Left renal pelvis (tissue), 4 donors: ENCODE data around the gene MYOF. TPM values are rescaled to one million over a fixed set of nuclear protein-coding genes. Genes with fewer than 3 reads are reported as not detected.
A peak's percentile ranks its signal among the peaks of the same experiment; 100 is the strongest.

ENCODE experiments used
- DNase-seq, 4 donors: peaks; one replicate each; pipeline ENCODE4 v3.0.0-alpha.2; 2013; ENCODE audit warnings: low read depth in 4 of 4, low spot score in 3 of 4
- polyA plus RNA-seq, 4 donors: library from polyadenylated mRNA; unstranded; fragments of 120-200 nt; gene quantifications; one replicate each; pipeline ENCODE4 v1.2.1, GENCODE V29; 2013; ENCODE audit not compliant: insufficient read length in 4 of 4

The MYOF gene, protein sequence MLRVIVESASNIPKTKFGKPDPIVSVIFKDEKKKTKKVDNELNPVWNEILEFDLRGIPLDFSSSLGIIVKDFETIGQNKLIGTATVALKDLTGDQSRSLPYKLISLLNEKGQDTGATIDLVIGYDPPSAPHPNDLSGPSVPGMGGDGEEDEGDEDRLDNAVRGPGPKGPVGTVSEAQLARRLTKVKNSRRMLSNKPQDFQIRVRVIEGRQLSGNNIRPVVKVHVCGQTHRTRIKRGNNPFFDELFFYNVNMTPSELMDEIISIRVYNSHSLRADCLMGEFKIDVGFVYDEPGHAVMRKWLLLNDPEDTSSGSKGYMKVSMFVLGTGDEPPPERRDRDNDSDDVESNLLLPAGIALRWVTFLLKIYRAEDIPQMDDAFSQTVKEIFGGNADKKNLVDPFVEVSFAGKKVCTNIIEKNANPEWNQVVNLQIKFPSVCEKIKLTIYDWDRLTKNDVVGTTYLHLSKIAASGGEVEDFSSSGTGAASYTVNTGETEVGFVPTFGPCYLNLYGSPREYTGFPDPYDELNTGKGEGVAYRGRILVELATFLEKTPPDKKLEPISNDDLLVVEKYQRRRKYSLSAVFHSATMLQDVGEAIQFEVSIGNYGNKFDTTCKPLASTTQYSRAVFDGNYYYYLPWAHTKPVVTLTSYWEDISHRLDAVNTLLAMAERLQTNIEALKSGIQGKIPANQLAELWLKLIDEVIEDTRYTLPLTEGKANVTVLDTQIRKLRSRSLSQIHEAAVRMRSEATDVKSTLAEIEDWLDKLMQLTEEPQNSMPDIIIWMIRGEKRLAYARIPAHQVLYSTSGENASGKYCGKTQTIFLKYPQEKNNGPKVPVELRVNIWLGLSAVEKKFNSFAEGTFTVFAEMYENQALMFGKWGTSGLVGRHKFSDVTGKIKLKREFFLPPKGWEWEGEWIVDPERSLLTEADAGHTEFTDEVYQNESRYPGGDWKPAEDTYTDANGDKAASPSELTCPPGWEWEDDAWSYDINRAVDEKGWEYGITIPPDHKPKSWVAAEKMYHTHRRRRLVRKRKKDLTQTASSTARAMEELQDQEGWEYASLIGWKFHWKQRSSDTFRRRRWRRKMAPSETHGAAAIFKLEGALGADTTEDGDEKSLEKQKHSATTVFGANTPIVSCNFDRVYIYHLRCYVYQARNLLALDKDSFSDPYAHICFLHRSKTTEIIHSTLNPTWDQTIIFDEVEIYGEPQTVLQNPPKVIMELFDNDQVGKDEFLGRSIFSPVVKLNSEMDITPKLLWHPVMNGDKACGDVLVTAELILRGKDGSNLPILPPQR (N-terminal part only)
- 10 to 100 TPM; 31.7 to 45.8 (median 36.8) TPM for polyA plus RNA-seq

- peak in 1 of 4 donors; percentile 73 for DNase-seq
Observed at GRCh38 chr10:93482145-93482834, at the start of gene MYOF. MYOF (minus strand) TSS chr10:93482334; CDS start chr10:93482194, 140 bp downstream.

DNA sequence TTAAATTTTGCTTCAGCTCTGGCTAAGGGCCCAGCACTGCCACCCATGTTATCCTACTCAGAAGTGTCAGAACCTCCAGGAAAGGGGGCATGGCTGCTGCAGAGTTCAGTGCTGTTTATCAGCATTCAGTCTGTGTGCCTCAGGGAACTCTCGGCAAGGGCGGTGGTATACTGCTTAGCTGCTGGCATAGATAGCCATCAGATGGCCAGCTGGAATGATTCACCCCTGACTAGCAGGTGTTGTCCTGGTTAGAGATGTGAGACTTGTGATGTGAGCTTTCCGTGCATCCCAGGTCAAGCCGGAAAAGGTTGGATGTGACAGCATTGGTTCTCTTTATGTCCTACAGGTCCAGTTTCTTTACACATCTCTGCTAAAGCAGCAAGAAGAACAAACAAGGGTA, 36.4 kb upstream of the MYOF start:
- no peak for DNase-seq

DNA sequence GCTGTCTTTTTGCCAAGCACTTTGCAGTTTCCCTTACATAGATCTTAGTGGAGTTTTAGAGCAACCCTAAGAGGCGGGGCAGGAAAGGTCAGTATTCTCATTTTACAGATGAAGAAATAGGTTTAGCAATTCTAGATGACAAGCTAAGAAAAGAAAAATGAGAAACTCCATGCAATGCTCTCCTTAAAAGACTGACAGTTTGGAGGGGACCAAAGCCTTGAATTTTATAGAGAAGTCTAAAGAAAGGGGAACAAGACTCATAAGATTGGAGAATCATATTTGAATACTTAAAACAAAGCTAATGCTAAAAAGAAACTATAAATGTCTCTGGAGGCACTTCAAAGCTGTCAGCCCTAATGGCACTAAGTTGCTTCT, 33.9 kb upstream of the MYOF start:
- DNase-seq, result no peak

GRCh38 chr10:93515071-93516005, 33.2 kb upstream of the MYOF start:
- DNase-seq, result no peak

- no peak for DNase-seq
Observed at GRCh38 chr10:93514521-93514920, 32.4 kb upstream of the MYOF start.

GRCh38 chr10:93513091-93513490, 31.0 kb upstream of the MYOF start:
- DNase-seq, result no peak

- no peak for DNase-seq
Observed at GRCh38 chr10:93512565-93512964, 30.4 kb upstream of the MYOF start.

GRCh38 chr10:93509816-93510215, 27.7 kb upstream of the MYOF start:
- DNase-seq, result no peak

GRCh38 chr10:93505075-93505474, 22.9 kb upstream of the MYOF start:
- DNase-seq, result no peak

DNA sequence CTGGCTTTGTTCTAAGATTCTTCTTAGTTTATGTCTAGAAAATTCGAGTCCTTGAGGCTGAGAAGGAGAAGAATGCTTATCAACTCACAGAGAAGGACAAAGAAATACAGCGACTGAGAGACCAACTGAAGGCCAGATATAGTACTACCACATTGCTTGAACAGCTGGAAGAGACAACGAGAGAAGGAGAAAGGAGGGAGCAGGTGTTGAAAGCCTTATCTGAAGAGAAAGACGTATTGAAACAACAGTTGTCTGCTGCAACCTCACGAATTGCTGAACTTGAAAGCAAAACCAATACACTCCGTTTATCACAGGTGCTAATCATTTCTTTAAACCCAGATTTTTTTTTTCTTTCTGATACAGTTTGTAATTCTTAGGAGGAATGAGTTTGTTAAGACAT, 20.9 kb upstream of the MYOF start:
- no peak for DNase-seq

DNA sequence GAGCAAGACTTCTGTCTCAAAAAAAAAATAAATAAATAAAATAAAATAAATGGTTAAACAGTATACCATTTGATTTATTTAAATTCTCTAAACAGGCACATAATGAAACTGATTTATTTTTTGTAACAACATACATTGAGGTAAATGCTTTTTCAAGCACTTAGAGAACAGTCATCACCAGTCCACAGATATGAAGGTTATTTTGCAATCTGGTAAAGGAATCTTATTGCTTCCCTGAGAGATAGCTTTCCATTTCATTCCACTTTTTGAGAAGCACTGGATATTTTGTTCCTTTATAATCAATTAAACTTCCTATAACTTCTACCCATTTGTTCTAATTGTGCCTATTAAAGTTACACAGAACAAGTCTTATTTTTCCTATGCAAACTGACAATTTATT, 19.5 kb upstream of the MYOF start:
- no peak for DNase-seq

GRCh38 chr10:93498166-93498565, 16.0 kb upstream of the MYOF start:
- DNase-seq, result no peak

GRCh38 chr10:93496322-93497041, 14.3 kb upstream of the MYOF start, which contains the start of gene CEP55:
CEP55 (plus strand) TSS chr10:93496612; CDS start chr10:93500052, 3,440 bp downstream.
- peak; percentile 80 to 86 (median 82) for DNase-seq

DNA sequence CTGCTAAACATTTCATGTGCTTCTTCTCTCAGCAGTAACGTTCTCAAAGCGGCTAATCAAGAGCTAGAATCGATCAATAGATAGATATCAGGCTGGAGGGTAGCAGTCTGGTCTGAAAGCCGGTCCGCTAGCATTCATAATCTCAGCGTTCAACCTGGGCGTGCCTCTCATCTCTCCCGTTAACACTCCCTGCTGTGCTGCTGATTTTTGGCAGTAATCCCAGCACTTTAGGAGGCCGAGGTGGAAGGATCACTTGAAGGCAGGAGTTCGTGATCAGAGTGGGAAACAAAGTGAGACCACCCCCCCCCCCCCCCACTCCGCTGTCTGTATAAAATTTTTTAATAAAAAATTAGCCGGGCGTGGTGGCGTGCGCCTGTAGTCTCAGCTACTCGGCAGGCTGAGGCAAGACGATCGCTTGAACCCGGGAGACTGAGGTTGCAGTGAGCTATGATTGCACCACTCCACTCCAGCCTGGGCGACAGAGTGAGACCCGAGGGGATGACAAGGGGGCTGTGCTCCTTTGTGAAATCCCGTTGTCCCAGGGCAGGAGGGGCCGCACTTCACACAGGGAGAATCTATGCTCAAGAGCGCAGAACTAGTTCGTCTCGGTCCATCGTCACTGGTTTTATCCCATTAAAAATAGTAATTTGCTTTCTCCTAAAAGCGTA, 13.7 kb upstream of the MYOF start:
- DNase-seq, result no peak

- DNase-seq, result no peak
Observed at GRCh38 chr10:93494494-93494893, 12.4 kb upstream of the MYOF start.

GRCh38 chr10:93493162-93493561, 11.0 kb upstream of the MYOF start:
- DNase-seq, result no peak

DNA sequence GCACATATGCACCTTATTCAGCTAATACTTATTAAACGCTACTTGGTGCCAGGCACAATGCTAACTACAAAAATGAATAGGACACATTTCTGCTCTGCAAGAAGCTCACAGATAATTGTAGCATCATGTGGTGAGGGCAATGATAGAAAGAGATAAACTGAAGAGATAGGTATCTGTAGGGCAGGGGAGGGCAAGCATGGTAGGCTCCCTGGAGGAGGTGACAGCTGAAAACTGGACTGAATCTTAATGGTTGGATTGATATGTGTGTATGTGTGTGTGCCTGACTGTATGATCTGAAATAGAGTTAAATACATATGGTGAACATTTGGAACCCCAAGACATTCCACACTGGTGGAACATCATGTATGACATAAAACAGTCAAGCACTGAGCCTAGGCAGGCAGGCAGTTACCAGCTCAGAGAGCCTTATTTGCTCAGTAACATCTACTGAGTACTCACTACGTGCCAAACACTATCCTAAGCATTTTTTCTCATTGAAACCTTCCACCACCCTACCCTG, 9.5 kb upstream of the MYOF start:
- no peak for DNase-seq
